GOT3 (cell line): Measurements from ENCODE around the gene ARAP3.
"Not testable (repeated sequence)": the region's sequence is repeated elsewhere in the genome, so short reads cannot be mapped to it uniquely, and the experiment has no call there.

Source experiments
- DNase-seq: peaks from one replicate; lab custom pipeline; 2025; ENCODE audit warnings: mixed read lengths; lab: John Stamatoyannopoulos, UW

ARAP3 gene

GRCh38 chr5:141613344-141613743, 68.7 kb downstream of the ARAP3 start:
- no peak for DNase-seq

GRCh38 chr5:141611289-141611688, 70.7 kb downstream of the ARAP3 start:
- no peak for DNase-seq

GRCh38 chr5:141609921-141610320, 72.1 kb downstream of the ARAP3 start:
- DNase-seq: not testable (repeated sequence)

- DNase-seq: no peak
Measured at GRCh38 chr5:141609044-141609443, 73.0 kb downstream of the ARAP3 start.

- no peak for DNase-seq
Measured at GRCh38 chr5:141608557-141608956, 73.5 kb downstream of the ARAP3 start.

GRCh38 chr5:141608046-141608445, 74.0 kb downstream of the ARAP3 start:
- no peak for DNase-seq

GRCh38 chr5:141605523-141606277, 76.3 kb downstream of the ARAP3 start:
- DNase-seq: no peak

- peak; percentile 51 for DNase-seq
Measured at GRCh38 chr5:141603923-141604717, 77.9 kb downstream of the ARAP3 start.
